ENCODE measurements around the gene ERVV-1. TPM values are rescaled to one million over a fixed set of nuclear protein-coding genes. Genes with fewer than 3 reads are reported as not detected.

Gene ERVV-1
- total RNA-seq, 1 donor from 2014 or later: not detected

DNA sequence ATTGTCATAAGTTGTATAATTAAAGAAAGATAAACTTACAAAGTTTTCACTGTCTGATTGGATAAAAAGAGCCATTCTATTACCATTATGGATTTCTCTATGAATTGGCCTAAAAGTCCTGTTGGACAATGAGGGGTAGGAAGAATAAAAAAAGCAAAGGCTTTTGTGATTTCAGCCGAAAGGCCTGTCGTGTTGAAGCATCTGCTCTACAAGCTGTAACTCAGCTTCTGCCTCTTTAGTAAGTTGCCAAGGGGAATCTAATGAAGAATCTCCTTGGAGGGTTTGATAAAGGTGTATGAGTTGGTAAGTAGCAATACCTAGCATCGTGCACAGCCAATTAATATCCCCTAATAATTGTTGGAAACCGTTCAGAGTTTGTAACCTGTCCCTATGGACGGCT, 25.2 kb upstream of the ERVV-1 start:
- Histone ChIP-seq H3K9ac (ENCODE audit: low read length) (no peak overlapping the region), H3K9me3 (ENCODE audit: insufficient read depth, low read depth, low read length) (peaks cover 12% of the 10 kb centered on the region), H3K4me2 (ENCODE audit: low read length) (no peak overlapping the region), H3K4me3 (ENCODE audit: insufficient read depth, low read depth, low read length) (no peak overlapping the region), H2AFZ (ENCODE audit: low read depth, low read length) (no peak overlapping the region), H3K27me3 (ENCODE audit: insufficient read depth, low read length) (no peaks in the 10 kb centered on the region), H3K27ac (ENCODE audit: low read depth, low read length) (no peak overlapping the region), H3K79me2 (ENCODE audit: insufficient read depth, low read length) (no peaks in the 10 kb centered on the region), H3K36me3 (ENCODE audit: insufficient read depth, low read length) (no peaks in the 10 kb centered on the region), H3K4me1 (ENCODE audit: insufficient read depth, low read length) (peaks cover 2% of the 10 kb centered on the region), H4K20me1 (ENCODE audit: insufficient read depth, low read length) (no peaks in the 10 kb centered on the region)
- H3K4me1 Mint-ChIP-seq (ENCODE audit: low read depth, unreplicated experiment): peaks cover 9% of the 10 kb centered on the region
- H3K4me3 Mint-ChIP-seq (ENCODE audit: unreplicated experiment): no peak overlapping the region
- H3K27ac Mint-ChIP-seq (ENCODE audit: unreplicated experiment): no peak overlapping the region
- peaks cover 49% of the 10 kb centered on the region for H3K36me3 Mint-ChIP-seq (ENCODE audit: low read depth, unreplicated experiment)
- H3K9me3 Mint-ChIP-seq (ENCODE audit: unreplicated experiment): peaks cover 11% of the 10 kb centered on the region
- H3K27me3 Mint-ChIP-seq (ENCODE audit: low read depth, unreplicated experiment): no peaks in the 10 kb centered on the region
- FAIRE-seq (no peak), DNase-seq (ENCODE audit: low read depth) (no peak)
- TF ChIP-seq, protein P1, sequence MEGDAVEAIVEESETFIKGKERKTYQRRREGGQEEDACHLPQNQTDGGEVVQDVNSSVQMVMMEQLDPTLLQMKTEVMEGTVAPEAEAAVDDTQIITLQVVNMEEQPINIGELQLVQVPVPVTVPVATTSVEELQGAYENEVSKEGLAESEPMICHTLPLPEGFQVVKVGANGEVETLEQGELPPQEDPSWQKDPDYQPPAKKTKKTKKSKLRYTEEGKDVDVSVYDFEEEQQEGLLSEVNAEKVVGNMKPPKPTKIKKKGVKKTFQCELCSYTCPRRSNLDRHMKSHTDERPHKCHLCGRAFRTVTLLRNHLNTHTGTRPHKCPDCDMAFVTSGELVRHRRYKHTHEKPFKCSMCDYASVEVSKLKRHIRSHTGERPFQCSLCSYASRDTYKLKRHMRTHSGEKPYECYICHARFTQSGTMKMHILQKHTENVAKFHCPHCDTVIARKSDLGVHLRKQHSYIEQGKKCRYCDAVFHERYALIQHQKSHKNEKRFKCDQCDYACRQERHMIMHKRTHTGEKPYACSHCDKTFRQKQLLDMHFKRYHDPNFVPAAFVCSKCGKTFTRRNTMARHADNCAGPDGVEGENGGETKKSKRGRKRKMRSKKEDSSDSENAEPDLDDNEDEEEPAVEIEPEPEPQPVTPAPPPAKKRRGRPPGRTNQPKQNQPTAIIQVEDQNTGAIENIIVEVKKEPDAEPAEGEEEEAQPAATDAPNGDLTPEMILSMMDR (IDR thresholded peaks at IDR 0.05; ENCODE audit: insufficient read depth, low read depth, low read length): no peak
- TF ChIP-seq EZH2 (IDR thresholded peaks at IDR 0.05; ENCODE audit: insufficient read depth, low read length): no peak

DNA sequence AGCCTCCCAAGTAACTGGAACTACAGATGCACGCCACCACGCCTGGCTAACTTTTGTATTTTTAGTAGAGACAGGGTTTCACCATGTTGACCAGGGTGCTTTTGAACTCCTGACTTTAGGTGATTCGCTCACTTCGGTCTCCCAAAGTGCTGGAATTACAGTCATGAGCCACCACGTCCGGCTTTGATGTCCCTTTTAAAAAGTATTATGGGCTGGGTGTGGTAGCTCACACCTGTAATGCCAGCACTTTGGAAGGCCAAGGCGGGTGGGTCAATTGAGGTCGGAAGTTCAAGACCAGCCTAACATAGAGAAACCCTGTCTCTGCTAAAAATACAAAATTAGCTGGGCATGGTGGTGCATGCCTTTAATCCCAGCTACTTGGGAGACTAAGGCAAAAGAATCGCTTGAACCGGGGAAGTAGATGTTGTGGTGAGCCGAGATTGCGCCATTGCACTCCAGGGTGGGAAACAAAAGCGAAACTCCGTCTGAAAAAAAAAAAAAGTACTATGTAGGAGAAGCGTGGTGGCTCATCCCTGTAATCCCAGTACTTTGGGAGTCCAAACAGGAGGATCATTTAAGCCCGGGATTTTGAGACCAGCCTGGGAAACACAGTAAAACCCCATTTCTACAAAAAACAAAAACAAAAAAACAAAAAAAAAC, 22.8 kb upstream of the ERVV-1 start:
- H3K4me3 ChIP-seq (ENCODE audit: insufficient read depth, low read depth, low read length): no peak overlapping the region
- no peak overlapping the region for H3K27ac Mint-ChIP-seq (ENCODE audit: unreplicated experiment)
- H3K4me2 ChIP-seq (ENCODE audit: low read length): no peak overlapping the region
- H3K9me3 ChIP-seq (ENCODE audit: insufficient read depth, low read depth, low read length): peaks cover 12% of the 10 kb centered on the region
- no peak for FAIRE-seq
- no peaks in the 10 kb centered on the region for H4K20me1 ChIP-seq (ENCODE audit: insufficient read depth, low read length)
- H2AFZ ChIP-seq (ENCODE audit: low read depth, low read length): no peak overlapping the region
- no peak overlapping the region for H3K9ac ChIP-seq (ENCODE audit: low read length)
- H3K79me2 ChIP-seq (ENCODE audit: insufficient read depth, low read length): no peaks in the 10 kb centered on the region
- H3K4me3 Mint-ChIP-seq (ENCODE audit: unreplicated experiment): peak overlapping the region; percentile 14
- H3K27ac ChIP-seq (ENCODE audit: low read depth, low read length): no peak overlapping the region
- H3K4me1 ChIP-seq (ENCODE audit: insufficient read depth, low read length): peaks cover 2% of the 10 kb centered on the region
- peaks cover 9% of the 10 kb centered on the region for H3K4me1 Mint-ChIP-seq (ENCODE audit: low read depth, unreplicated experiment)
- H3K27me3 Mint-ChIP-seq (ENCODE audit: low read depth, unreplicated experiment): no peaks in the 10 kb centered on the region
- H3K27me3 ChIP-seq (ENCODE audit: insufficient read depth, low read length): no peaks in the 10 kb centered on the region
- DNase-seq (ENCODE audit: low read depth): no peak
- TF ChIP-seq EZH2 (IDR thresholded peaks at IDR 0.05; ENCODE audit: insufficient read depth, low read length): no peak
- TF ChIP-seq, protein P1 (IDR thresholded peaks at IDR 0.05; ENCODE audit: insufficient read depth, low read depth, low read length): no peak
- H3K36me3 Mint-ChIP-seq (ENCODE audit: low read depth, unreplicated experiment): peaks cover 34% of the 10 kb centered on the region
- H3K36me3 ChIP-seq (ENCODE audit: insufficient read depth, low read length): no peaks in the 10 kb centered on the region
- H3K9me3 Mint-ChIP-seq (ENCODE audit: unreplicated experiment): peaks cover 4% of the 10 kb centered on the region

DNA sequence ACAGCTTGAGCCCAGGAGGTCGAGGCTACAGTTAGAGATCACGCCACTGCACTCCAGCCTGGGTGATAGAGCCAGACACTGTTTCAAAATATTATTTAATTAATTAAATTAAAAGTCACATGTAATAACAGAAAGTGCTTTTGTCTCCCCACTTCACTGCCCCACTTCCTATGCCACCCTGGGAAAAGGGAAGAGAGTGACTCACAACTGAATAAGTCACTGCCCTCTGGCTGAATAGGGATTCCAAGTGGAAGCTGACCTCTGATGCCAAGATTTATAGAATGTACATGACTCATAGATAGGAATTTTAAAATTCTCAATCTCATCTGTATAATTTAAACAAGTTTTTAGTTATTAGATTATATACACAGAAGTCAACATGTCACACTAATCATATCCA, 22.2 kb upstream of the ERVV-1 start:
- Mint-ChIP-seq H3K27ac (ENCODE audit: unreplicated experiment) (no peak overlapping the region), H3K9me3 (ENCODE audit: unreplicated experiment) (peaks cover 3% of the 10 kb centered on the region), H3K36me3 (ENCODE audit: low read depth, unreplicated experiment) (peaks cover 28% of the 10 kb centered on the region), H3K4me3 (ENCODE audit: unreplicated experiment) (peak overlapping the region; percentile 85), H3K27me3 (ENCODE audit: low read depth, unreplicated experiment) (no peaks in the 10 kb centered on the region), H3K4me1 (ENCODE audit: low read depth, unreplicated experiment) (peaks cover 9% of the 10 kb centered on the region)
- Histone ChIP-seq H3K36me3 (ENCODE audit: insufficient read depth, low read length) (no peaks in the 10 kb centered on the region), H3K9ac (ENCODE audit: low read length) (no peak overlapping the region), H3K27me3 (ENCODE audit: insufficient read depth, low read length) (no peaks in the 10 kb centered on the region), H3K4me3 (ENCODE audit: insufficient read depth, low read depth, low read length) (no peak overlapping the region), H3K4me1 (ENCODE audit: insufficient read depth, low read length) (peaks cover 2% of the 10 kb centered on the region), H3K27ac (ENCODE audit: low read depth, low read length) (no peak overlapping the region), H4K20me1 (ENCODE audit: insufficient read depth, low read length) (no peaks in the 10 kb centered on the region), H2AFZ (ENCODE audit: low read depth, low read length) (no peak overlapping the region), H3K9me3 (ENCODE audit: insufficient read depth, low read depth, low read length) (peaks cover 8% of the 10 kb centered on the region), H3K4me2 (ENCODE audit: low read length) (no peak overlapping the region), H3K79me2 (ENCODE audit: insufficient read depth, low read length) (no peaks in the 10 kb centered on the region)
- FAIRE-seq (no peak), DNase-seq (ENCODE audit: low read depth) (peak; percentile 32)
- no peak for TF ChIP-seq EZH2 (IDR thresholded peaks at IDR 0.05; ENCODE audit: insufficient read depth, low read length)
- TF ChIP-seq, protein P1 (IDR thresholded peaks at IDR 0.05; ENCODE audit: insufficient read depth, low read depth, low read length): no peak
